Astrocyte of the cerebellum (primary cell): ENCODE results near the gene TLN1.

Experiments
- DNase-seq: peaks from one replicate; pipeline ENCODE4 v3.0.0-alpha.2; 2011; ENCODE audit warnings: low read depth
- H3K4me3 ChIP-seq: 2 replicates; pipeline ENCODE4 v1.5.1; 2011; ENCODE audit warnings: mild to moderate bottlenecking, low read depth, low read length, moderate library complexity
- CTCF ChIP-seq: IDR thresholded peaks from 2 replicates; pipeline ENCODE4 v1.5.1; 2012; ENCODE audit warnings: low read length, low read depth, moderate library complexity, mild to moderate bottlenecking; ENCODE audit errors: missing control alignments
- in situ Hi-C: cut with HindIII; loops from 2 replicates; pipeline ENCODE4 v1.10.0; 2017; ENCODE audit warnings: low sequenced_read_pairs

Gene TLN1

GRCh38 chr9:35690614-35691333, 41.2 kb downstream of the TLN1 start:
- DNase-seq: no peak
- in situ Hi-C loops: loop anchor here (5.0 kb wide), 1 partner anchor 37 kb away; no protein-coding TSS in a partner anchor
- TF ChIP-seq CTCF: no peak
- peak overlapping the region; percentile 85 for H3K4me3 ChIP-seq

- H3K4me3 ChIP-seq: peak overlapping the region; percentile 85
- no peak for TF ChIP-seq CTCF
- in situ Hi-C loops: loop anchor here (5.0 kb wide), 1 partner anchor 37 kb away; no protein-coding TSS in a partner anchor
- DNase-seq: no peak
Observed at GRCh38 chr9:35690294-35690613, 41.7 kb downstream of the TLN1 start.

GRCh38 chr9:35689542-35690293, 42.3 kb downstream of the TLN1 start, which contains the start of gene TPM2:
TPM2 (minus strand) TSS chr9:35689925; CDS start chr9:35689817, 108 bp downstream.
- no peak for DNase-seq
- TF ChIP-seq CTCF: no peak
- in situ Hi-C loops: loop anchor here (5.0 kb wide), 1 partner anchor 38 kb away; no protein-coding TSS in a partner anchor
- peak within 1 kb of the TSS; percentile 85 for H3K4me3 ChIP-seq

- H3K4me3 ChIP-seq: peak overlapping the region; percentile 85
- no peak for TF ChIP-seq CTCF
- in situ Hi-C loops: no loop called here
- peak; percentile 76 for DNase-seq
Observed at GRCh38 chr9:35688558-35689541, 43.1 kb downstream of the TLN1 start.

GRCh38 chr9:35687972-35688557, 43.9 kb downstream of the TLN1 start:
- no peak for TF ChIP-seq CTCF
- in situ Hi-C loops: no loop called here
- H3K4me3 ChIP-seq: peak overlapping the region; percentile 85
- no peak for DNase-seq
